IMR-90 (cell line): ENCODE measurements around the gene IGSF9B. TPM values are rescaled to one million over a fixed set of nuclear protein-coding genes. Genes with fewer than 3 reads are reported as not detected.

Experiments
- ATAC-seq: fragments of 200-7000 bp; cut with Tn5 transposase; 2 replicates; pipeline ENCODE4 v1.9.1; 2020; ENCODE audit warnings: low read depth, mild to moderate bottlenecking, moderate library complexity
- BruUV-seq: library from RNA; stranded (reverse); fragments of 400-500 nt; replicated peaks from 2 replicates; lab custom pipeline; 2021; lab: Mats Ljungman, UMichigan
- CTCF ChIA-PET: fragments of 300-600 bp; formaldehyde crosslinking; extraction: SDS; loops from one replicate; lab custom pipeline; 2021; ENCODE audit warnings: antibody characterized with exemption; lab: Yijun Ruan, JAX
- POLR2A ChIA-PET: fragments of 300-600 bp; sonication (Branson Sonifier 250); formaldehyde crosslinking; loops from one replicate; lab custom pipeline; 2022; ENCODE audit warnings: antibody characterized with exemption; ENCODE audit not compliant: unreplicated experiment; lab: Charles Lee
- DNase-seq: peaks from one replicate; pipeline ENCODE4 v3.0.0; 2013
- H2AFZ ChIP-seq: replicated peaks from 2 replicates; pipeline ENCODE3; 2013; ENCODE audit warnings: low read length, mild to moderate bottlenecking; ENCODE audit not compliant: poor library complexity
- H2AK5ac ChIP-seq: 2 replicates; pipeline ENCODE4 v1.6.1; 2013; ENCODE audit warnings: low read depth, low read length, inconsistent platforms
- H2AK9ac ChIP-seq: replicated peaks from 2 replicates; pipeline ENCODE3; 2013; ENCODE audit warnings: mild to moderate bottlenecking, low read depth, low read length, moderate library complexity; ENCODE audit not compliant: poor library complexity
- H2BK120ac ChIP-seq: 2 replicates; pipeline ENCODE4 v1.6.1; 2013; ENCODE audit warnings: low read depth, low read length, inconsistent platforms
- H2BK15ac ChIP-seq: 3 replicates; pipeline ENCODE4 v1.6.1; 2013; ENCODE audit warnings: low read depth, low read length, inconsistent platforms
- H2BK20ac ChIP-seq: 2 replicates; pipeline ENCODE4 v1.6.1; 2013; ENCODE audit warnings: low read depth, mild to moderate bottlenecking, inconsistent platforms, low read length, moderate library complexity
- H2BK5ac ChIP-seq: 2 replicates; pipeline ENCODE4 v1.6.1; 2013; ENCODE audit warnings: mild to moderate bottlenecking, low read depth, low read length, inconsistent platforms; ENCODE audit not compliant: poor library complexity, severe bottlenecking
- H3K14ac ChIP-seq: replicated peaks from 2 replicates; pipeline ENCODE4 v1.6.1; 2013; ENCODE audit warnings: low read depth, low read length, inconsistent platforms
- H3K18ac ChIP-seq: 2 replicates; pipeline ENCODE4 v1.6.1; 2013; ENCODE audit warnings: low read depth, low read length, control low read depth
- H3K23ac ChIP-seq: 2 replicates; pipeline ENCODE4 v1.6.1; 2013; ENCODE audit warnings: low read depth, low read length, inconsistent platforms
- H3K27ac ChIP-seq: 2 replicates; pipeline ENCODE4 v1.5.1; 2013; ENCODE audit warnings: mild to moderate bottlenecking, control low read depth, low read length; ENCODE audit not compliant: insufficient read depth
- H3K27me3 ChIP-seq: 2 replicates; pipeline ENCODE4 v1.6.1; 2013; ENCODE audit warnings: low read length; ENCODE audit not compliant: control insufficient read depth, insufficient read depth
- H3K36me3 ChIP-seq: 2 replicates; pipeline ENCODE4 v1.6.1; 2013; ENCODE audit warnings: low read length, mixed read lengths; ENCODE audit not compliant: control insufficient read depth, insufficient read depth
- H3K4ac ChIP-seq: 2 replicates; pipeline ENCODE4 v1.6.1; 2013; ENCODE audit warnings: low read depth, low read length, inconsistent platforms
- H3K4me1 ChIP-seq: 2 replicates; pipeline ENCODE4 v1.6.1; 2013; ENCODE audit warnings: low read length, mixed read lengths; ENCODE audit not compliant: control insufficient read depth, insufficient read depth
- H3K4me2 ChIP-seq: 2 replicates; pipeline ENCODE4 v1.6.1; 2013; ENCODE audit warnings: low read depth, mild to moderate bottlenecking, control low read depth, low read length, moderate library complexity
- H3K4me3 ChIP-seq: 2 replicates; pipeline ENCODE4 v1.5.1; 2013; ENCODE audit warnings: low read depth, mild to moderate bottlenecking, control low read depth, low read length, moderate library complexity; ENCODE audit not compliant: insufficient read depth
- H3K56ac ChIP-seq: 2 replicates; pipeline ENCODE4 v1.6.1; 2013; ENCODE audit warnings: low read length, inconsistent platforms; ENCODE audit not compliant: insufficient read depth; ENCODE audit errors: extremely low read depth
- H3K79me1 ChIP-seq, 2 experiments: 2 replicates each; pipeline ENCODE4 v1.6.1; 2013; ENCODE audit warnings: low read length in 2 of 2, inconsistent platforms in 1 of 2, low read depth in 1 of 2
- H3K9ac ChIP-seq: 2 replicates; pipeline ENCODE4 v1.6.1; 2013; ENCODE audit warnings: low read depth, low read length, control low read depth
- H3K9me1 ChIP-seq: 2 replicates; pipeline ENCODE4 v1.6.1; 2013; ENCODE audit warnings: low read length, inconsistent platforms; ENCODE audit not compliant: insufficient read depth
- H3K9me3 ChIP-seq: 2 replicates; pipeline ENCODE4 v1.6.1; 2013; ENCODE audit warnings: low read length; ENCODE audit not compliant: control insufficient read depth, insufficient read depth
- H4K20me1 ChIP-seq: 2 replicates; pipeline ENCODE4 v1.6.1; 2013; ENCODE audit warnings: low read length, inconsistent platforms; ENCODE audit not compliant: insufficient read depth
- H4K5ac ChIP-seq: 2 replicates; pipeline ENCODE4 v1.6.1; 2013; ENCODE audit warnings: mild to moderate bottlenecking, low read depth, low read length, control low read depth
- H4K8ac ChIP-seq, 2 experiments: 2 replicates each; pipeline ENCODE4 v1.6.1; 2013; ENCODE audit warnings: low read depth in 2 of 2, low read length in 2 of 2, control low read depth in 1 of 2, inconsistent platforms in 1 of 2
- H4K91ac ChIP-seq: 2 replicates; pipeline ENCODE4 v1.6.1; 2013; ENCODE audit warnings: low read depth, low read length, inconsistent platforms; ENCODE audit not compliant: insufficient read depth
- BHLHE40 ChIP-seq: fragments of 150-350 bp; IDR thresholded peaks from 2 replicates; pipeline ENCODE4 v1.6.1; 2016; ENCODE audit warnings: mild to moderate bottlenecking, low read depth, low read length
- CEBPB ChIP-seq: IDR thresholded peaks from 2 replicates; pipeline ENCODE4 v1.6.1; 2012; ENCODE audit warnings: low read depth, low read length, improper control_type of control experiment
- CHD1 ChIP-seq: IDR thresholded peaks from 2 replicates; pipeline ENCODE4 v1.6.1; 2012; ENCODE audit warnings: low read depth, low read length, improper control_type of control experiment
- CTCF ChIP-seq: conservative IDR thresholded peaks from 2 replicates; pipeline ENCODE4 v1.5.1; 2012; ENCODE audit warnings: mild to moderate bottlenecking, low read depth, low read length, improper control_type of control experiment
- ELK1 ChIP-seq: fragments of 150-350 bp; IDR thresholded peaks from 2 replicates; pipeline ENCODE4 v1.6.1; 2016; ENCODE audit warnings: low read depth, mild to moderate bottlenecking, low read length, moderate library complexity, borderline replicate concordance
- FOS ChIP-seq: fragments of 150-350 bp; IDR thresholded peaks from 2 replicates; pipeline ENCODE4 v1.6.1; 2016; ENCODE audit warnings: low read depth, low read length
- MAFK ChIP-seq: IDR thresholded peaks from 2 replicates; pipeline ENCODE4 v1.6.1; 2012; ENCODE audit warnings: low read depth, low read length, improper control_type of control experiment
- MAZ ChIP-seq: IDR thresholded peaks from 2 replicates; pipeline ENCODE4 v1.6.1; 2012; ENCODE audit warnings: low read depth, mild to moderate bottlenecking, low read length, improper control_type of control experiment, moderate library complexity, borderline replicate concordance
- MXI1 ChIP-seq: IDR thresholded peaks from 2 replicates; pipeline ENCODE4 v1.6.1; 2012; ENCODE audit warnings: low read depth, mild to moderate bottlenecking, low read length, moderate library complexity, borderline replicate concordance
- NFE2L2 ChIP-seq: fragments of 150-350 bp; IDR thresholded peaks from 2 replicates; pipeline ENCODE4 v1.6.1; 2016; ENCODE audit warnings: low read depth, mild to moderate bottlenecking, low read length
- POLR2A ChIP-seq: IDR thresholded peaks from 2 replicates; pipeline ENCODE4 v1.6.1; 2012; ENCODE audit warnings: mild to moderate bottlenecking, low read depth, low read length
- RAD21 ChIP-seq: IDR thresholded peaks from 2 replicates; pipeline ENCODE4 v1.6.1; 2012; ENCODE audit warnings: low read length, improper control_type of control experiment
- RCOR1 ChIP-seq: IDR thresholded peaks from 2 replicates; pipeline ENCODE4 v1.6.1; 2012; ENCODE audit warnings: mild to moderate bottlenecking, low read length, improper control_type of control experiment; ENCODE audit not compliant: insufficient replicate concordance
- RFX5 ChIP-seq: IDR thresholded peaks from 2 replicates; pipeline ENCODE4 v1.8.0; 2012; ENCODE audit warnings: low read depth, mild to moderate bottlenecking, low read length, moderate library complexity
- SMC3 ChIP-seq: fragments of 150-350 bp; IDR thresholded peaks from 2 replicates; pipeline ENCODE4 v1.6.1; 2016; ENCODE audit warnings: low read depth, mild to moderate bottlenecking, antibody characterized with exemption, low read length, moderate library complexity
- USF2 ChIP-seq: fragments of 150-350 bp; IDR thresholded peaks from 2 replicates; pipeline ENCODE4 v1.6.1; 2017; ENCODE audit warnings: mild to moderate bottlenecking, antibody characterized with exemption, low read length, low read depth
- WGBS, 2 experiments: methylation state at CpG; one replicate each; pipeline versions ENCODE4 v1.1.5 to v1.1.7; 2013; ENCODE audit warnings: missing lambda C conversion rate in 2 of 2; ENCODE audit not compliant: insufficient read length in 1 of 2; ENCODE audit errors: extremely low coverage in 2 of 2; 5-methylcytosine and 5-hydroxymethylcytosine counted together
- dilution Hi-C: fragments of 300-500 bp; cut with HindIII; formaldehyde crosslinking; loops from one replicate; pipeline ENCODE4 v1.14.3; 2018; ENCODE audit warnings: low sequenced_read_pairs; ENCODE audit not compliant: unreplicated experiment
- in situ Hi-C: fragments of 300-500 bp; cut with MboI; formaldehyde crosslinking; loops from 3 replicates; pipeline ENCODE4 v1.14.3; 2019; ENCODE audit warnings: low sequenced_read_pairs, inconsistent platforms, mixed read lengths
- intact Hi-C: fragments of 100-400 bp; cut with micrococcal nuclease; formaldehyde crosslinking; loops from 2 replicates; pipeline ENCODE4 v1.10.0; 2022
- polyA plus RNA-seq, 3 experiments: library from polyadenylated mRNA; depleted of rRNA; stranded (reverse); fragments of >200 nt; gene quantifications; 2 replicates each; pipeline ENCODE4 v1.2.3, GENCODE V29; 2012; ENCODE audit warnings: low replicate concordance in 1 of 3
- total RNA-seq: library from RNA; depleted of rRNA; stranded (reverse); fragments of >200 nt; gene quantifications from 2 replicates; pipeline ENCODE4 v1.2.3, GENCODE V29; 2012

IGSF9B gene
- total and polyA plus RNA-seq, 2 of the 4 experiments (the other 2 are of a cell fraction) = under 0.01 to 0.10 TPM

- no peak overlapping the region for H2AFZ ChIP-seq
- no peaks in the 10 kb centered on the region for H3K27me3 ChIP-seq
- no peaks in the 10 kb centered on the region for H4K20me1 ChIP-seq
- no peaks in the 10 kb centered on the region for H3K36me3 ChIP-seq
- H4K8ac ChIP-seq = no peak overlapping the region
- ATAC-seq = no peak
- DNase-seq = no peak
- no peak overlapping the region for H2BK20ac ChIP-seq
- no peak overlapping the region for H4K5ac ChIP-seq
- no peak overlapping the region for H3K23ac ChIP-seq
- H2BK120ac ChIP-seq = no peak overlapping the region
- H2BK5ac ChIP-seq = no peak overlapping the region
- H4K91ac ChIP-seq = no peak overlapping the region
- H3K56ac ChIP-seq = no peak overlapping the region
- ChIA-PET POLR2A (no interaction called here), CTCF (interaction anchor here (0.7 kb wide), 1 partner anchor 690 kb away, joined by 3 read pairs; no protein-coding TSS in a partner anchor)
- H2AK9ac ChIP-seq = no peak overlapping the region
- no peak overlapping the region for H3K14ac ChIP-seq
- H3K4me1 ChIP-seq = no peaks in the 10 kb centered on the region
- no peaks in the 10 kb centered on the region for H3K79me1 ChIP-seq
- H2AK5ac ChIP-seq = no peak overlapping the region
- intact Hi-C loops = no loop called here
- no peak overlapping the region for H3K4me2 ChIP-seq
- H3K9me3 ChIP-seq = peaks cover 7% of the 10 kb centered on the region
- no TSS peak for BruUV-seq
- no peak overlapping the region for H3K27ac ChIP-seq
- H3K4ac ChIP-seq = no peak overlapping the region
- TF ChIP-seq CTCF = no peak
- TF ChIP-seq CHD1 = no peak
- TF ChIP-seq MAZ = no peak
- TF ChIP-seq MAFK = no peak
- TF ChIP-seq ELK1 = no peak
- TF ChIP-seq SMC3 = no peak
- no peak for TF ChIP-seq FOS
- no peak for TF ChIP-seq NFE2L2
- TF ChIP-seq BHLHE40 = no peak
- TF ChIP-seq MXI1 = no peak
- TF ChIP-seq CEBPB = no peak
- no peak for TF ChIP-seq RCOR1
- TF ChIP-seq RFX5 = no peak
- no peak for TF ChIP-seq USF2
- TF ChIP-seq POLR2A = no peak
- TF ChIP-seq RAD21 = no peak
- in situ Hi-C loops = no loop called here
- H2BK15ac ChIP-seq = no peak overlapping the region
- H3K4me3 ChIP-seq = no peak overlapping the region
- dilution Hi-C loops = no loop called here
- H3K9ac ChIP-seq = no peak overlapping the region
- H3K18ac ChIP-seq = no peak overlapping the region
- no peaks in the 10 kb centered on the region for H3K9me1 ChIP-seq
- 53% methylated on average over 2 of the region's 6 CpGs; no CpG with 5 or more reads in 1 of the 2 experiments for WGBS, 2 experiments
Observed at GRCh38 chr11:133860151-133860550, 96.6 kb downstream of the IGSF9B start.
